ENCODE data around the gene MPV17L.

- TF ChIP-seq POLR2AphosphoS5 (IDR thresholded peaks at IDR 0.05; ENCODE audit: borderline replicate concordance, low read depth, low read length) (no peak), EZH2 (IDR thresholded peaks at IDR 0.05) (no peak)
These were observed 51.3 kb downstream of the MPV17L start for GRCh38 chr16:15446901-15447300.

Measured in SK-N-MC (cell line).